ENCODE results near the gene GID8. TPM values are rescaled to one million over a fixed set of nuclear protein-coding genes. Genes with fewer than 3 reads are reported as not detected.

Gene GID8
- total and polyA plus RNA-seq, 9 of the 15 experiments (the other 6 are each of a cell fraction or from before 2014, with no cell fraction given) = 7.5 to 31.6 (median 22.2) TPM

DNA sequence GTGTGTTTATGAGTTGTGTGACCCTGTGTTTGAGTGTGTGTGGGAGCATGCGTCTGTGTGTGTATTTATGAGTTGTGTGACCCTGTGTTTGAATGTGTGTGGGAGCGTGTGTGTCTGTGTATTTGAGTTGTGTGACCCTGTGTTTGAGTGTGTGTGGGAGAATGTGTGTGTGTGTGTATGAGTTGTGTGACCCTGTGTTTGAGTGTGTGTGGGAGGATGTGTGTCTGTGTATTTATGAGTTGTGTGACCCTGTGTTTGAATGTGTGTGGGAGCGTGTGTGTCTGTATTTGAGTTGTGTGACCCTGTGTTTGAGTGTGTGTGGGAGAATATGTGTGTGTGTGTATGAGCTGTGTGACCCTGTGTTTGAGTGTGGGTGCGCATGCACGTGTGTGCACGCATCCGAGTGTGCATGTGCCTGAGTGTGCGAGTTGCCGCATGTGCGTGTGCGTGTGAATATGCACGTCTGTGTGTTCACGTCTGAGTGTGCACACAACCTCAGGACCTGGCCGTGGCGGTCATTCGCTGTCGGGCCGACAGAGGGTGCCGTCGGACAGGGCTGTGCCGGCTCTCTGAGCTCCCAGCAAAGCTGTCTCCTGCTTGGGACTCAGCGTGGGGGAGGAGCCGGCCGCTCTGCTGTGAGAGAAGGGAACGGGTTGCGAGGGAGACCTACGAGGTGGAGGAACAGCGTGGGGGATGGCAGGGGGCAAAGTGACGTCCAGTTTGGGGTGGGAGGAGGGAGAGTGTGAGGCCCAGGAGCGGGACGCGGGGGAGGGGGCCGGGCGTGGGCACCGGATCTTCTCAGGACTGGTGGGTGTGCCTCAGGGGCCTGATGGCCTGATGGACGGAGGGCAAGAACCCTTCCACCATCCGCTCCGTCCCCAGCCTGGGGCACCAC, 34.2 kb downstream of the GID8 start (continued):
- TF ChIP-seq, protein P1, sequence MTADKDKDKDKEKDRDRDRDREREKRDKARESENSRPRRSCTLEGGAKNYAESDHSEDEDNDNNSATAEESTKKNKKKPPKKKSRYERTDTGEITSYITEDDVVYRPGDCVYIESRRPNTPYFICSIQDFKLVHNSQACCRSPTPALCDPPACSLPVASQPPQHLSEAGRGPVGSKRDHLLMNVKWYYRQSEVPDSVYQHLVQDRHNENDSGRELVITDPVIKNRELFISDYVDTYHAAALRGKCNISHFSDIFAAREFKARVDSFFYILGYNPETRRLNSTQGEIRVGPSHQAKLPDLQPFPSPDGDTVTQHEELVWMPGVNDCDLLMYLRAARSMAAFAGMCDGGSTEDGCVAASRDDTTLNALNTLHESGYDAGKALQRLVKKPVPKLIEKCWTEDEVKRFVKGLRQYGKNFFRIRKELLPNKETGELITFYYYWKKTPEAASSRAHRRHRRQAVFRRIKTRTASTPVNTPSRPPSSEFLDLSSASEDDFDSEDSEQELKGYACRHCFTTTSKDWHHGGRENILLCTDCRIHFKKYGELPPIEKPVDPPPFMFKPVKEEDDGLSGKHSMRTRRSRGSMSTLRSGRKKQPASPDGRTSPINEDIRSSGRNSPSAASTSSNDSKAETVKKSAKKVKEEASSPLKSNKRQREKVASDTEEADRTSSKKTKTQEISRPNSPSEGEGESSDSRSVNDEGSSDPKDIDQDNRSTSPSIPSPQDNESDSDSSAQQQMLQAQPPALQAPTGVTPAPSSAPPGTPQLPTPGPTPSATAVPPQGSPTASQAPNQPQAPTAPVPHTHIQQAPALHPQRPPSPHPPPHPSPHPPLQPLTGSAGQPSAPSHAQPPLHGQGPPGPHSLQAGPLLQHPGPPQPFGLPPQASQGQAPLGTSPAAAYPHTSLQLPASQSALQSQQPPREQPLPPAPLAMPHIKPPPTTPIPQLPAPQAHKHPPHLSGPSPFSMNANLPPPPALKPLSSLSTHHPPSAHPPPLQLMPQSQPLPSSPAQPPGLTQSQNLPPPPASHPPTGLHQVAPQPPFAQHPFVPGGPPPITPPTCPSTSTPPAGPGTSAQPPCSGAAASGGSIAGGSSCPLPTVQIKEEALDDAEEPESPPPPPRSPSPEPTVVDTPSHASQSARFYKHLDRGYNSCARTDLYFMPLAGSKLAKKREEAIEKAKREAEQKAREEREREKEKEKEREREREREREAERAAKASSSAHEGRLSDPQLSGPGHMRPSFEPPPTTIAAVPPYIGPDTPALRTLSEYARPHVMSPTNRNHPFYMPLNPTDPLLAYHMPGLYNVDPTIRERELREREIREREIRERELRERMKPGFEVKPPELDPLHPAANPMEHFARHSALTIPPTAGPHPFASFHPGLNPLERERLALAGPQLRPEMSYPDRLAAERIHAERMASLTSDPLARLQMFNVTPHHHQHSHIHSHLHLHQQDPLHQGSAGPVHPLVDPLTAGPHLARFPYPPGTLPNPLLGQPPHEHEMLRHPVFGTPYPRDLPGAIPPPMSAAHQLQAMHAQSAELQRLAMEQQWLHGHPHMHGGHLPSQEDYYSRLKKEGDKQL (CRISPR knock-in tag; IDR thresholded peaks at IDR 0.05; ENCODE audit: borderline replicate concordance) = no peak
- TF ChIP-seq, protein P2, sequence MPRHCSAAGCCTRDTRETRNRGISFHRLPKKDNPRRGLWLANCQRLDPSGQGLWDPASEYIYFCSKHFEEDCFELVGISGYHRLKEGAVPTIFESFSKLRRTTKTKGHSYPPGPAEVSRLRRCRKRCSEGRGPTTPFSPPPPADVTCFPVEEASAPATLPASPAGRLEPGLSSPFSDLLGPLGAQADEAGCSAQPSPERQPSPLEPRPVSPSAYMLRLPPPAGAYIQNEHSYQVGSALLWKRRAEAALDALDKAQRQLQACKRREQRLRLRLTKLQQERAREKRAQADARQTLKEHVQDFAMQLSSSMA (CRISPR knock-in tag; IDR thresholded peaks at IDR 0.05) = no peak
- TF ChIP-seq SRF (CRISPR knock-in tag; IDR thresholded peaks at IDR 0.05) = no peak
- no peak for TF ChIP-seq HDAC1 (IDR thresholded peaks at IDR 0.05)
- TF ChIP-seq FOSL1 (tag; conservative IDR thresholded peaks at IDR 0.05) = no peak
- no peak for TF ChIP-seq HDGF (IDR thresholded peaks at IDR 0.05)
- no peak for TF ChIP-seq HNRNPK (IDR thresholded peaks at IDR 0.05; ENCODE audit: low read depth, low read length, poor library complexity, severe bottlenecking)
- TF ChIP-seq MTF1 (CRISPR knock-in tag; IDR thresholded peaks at IDR 0.05; ENCODE audit: borderline replicate concordance) = no peak
- TF ChIP-seq ZSCAN29 (IDR thresholded peaks at IDR 0.05) = no peak
- no peak for TF ChIP-seq JUN (IDR thresholded peaks at IDR 0.05; ENCODE audit: borderline replicate concordance, low read depth, low read length)
- no peak for TF ChIP-seq JUN (CRISPR knock-in tag; IDR thresholded peaks at IDR 0.05; ENCODE audit: borderline replicate concordance)
- no peak for TF ChIP-seq SETDB1 (IDR thresholded peaks at IDR 0.05; ENCODE audit: low read length)
- no peak for TF ChIP-seq ZNF766 (CRISPR knock-in tag; conservative IDR thresholded peaks at IDR 0.05)
- TF ChIP-seq NELFE (IDR thresholded peaks at IDR 0.05; ENCODE audit: insufficient read depth, insufficient read length) = no peak
- TF ChIP-seq, protein P3, sequence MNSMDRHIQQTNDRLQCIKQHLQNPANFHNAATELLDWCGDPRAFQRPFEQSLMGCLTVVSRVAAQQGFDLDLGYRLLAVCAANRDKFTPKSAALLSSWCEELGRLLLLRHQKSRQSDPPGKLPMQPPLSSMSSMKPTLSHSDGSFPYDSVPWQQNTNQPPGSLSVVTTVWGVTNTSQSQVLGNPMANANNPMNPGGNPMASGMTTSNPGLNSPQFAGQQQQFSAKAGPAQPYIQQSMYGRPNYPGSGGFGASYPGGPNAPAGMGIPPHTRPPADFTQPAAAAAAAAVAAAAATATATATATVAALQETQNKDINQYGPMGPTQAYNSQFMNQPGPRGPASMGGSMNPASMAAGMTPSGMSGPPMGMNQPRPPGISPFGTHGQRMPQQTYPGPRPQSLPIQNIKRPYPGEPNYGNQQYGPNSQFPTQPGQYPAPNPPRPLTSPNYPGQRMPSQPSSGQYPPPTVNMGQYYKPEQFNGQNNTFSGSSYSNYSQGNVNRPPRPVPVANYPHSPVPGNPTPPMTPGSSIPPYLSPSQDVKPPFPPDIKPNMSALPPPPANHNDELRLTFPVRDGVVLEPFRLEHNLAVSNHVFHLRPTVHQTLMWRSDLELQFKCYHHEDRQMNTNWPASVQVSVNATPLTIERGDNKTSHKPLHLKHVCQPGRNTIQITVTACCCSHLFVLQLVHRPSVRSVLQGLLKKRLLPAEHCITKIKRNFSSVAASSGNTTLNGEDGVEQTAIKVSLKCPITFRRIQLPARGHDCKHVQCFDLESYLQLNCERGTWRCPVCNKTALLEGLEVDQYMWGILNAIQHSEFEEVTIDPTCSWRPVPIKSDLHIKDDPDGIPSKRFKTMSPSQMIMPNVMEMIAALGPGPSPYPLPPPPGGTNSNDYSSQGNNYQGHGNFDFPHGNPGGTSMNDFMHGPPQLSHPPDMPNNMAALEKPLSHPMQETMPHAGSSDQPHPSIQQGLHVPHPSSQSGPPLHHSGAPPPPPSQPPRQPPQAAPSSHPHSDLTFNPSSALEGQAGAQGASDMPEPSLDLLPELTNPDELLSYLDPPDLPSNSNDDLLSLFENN (IDR thresholded peaks at IDR 0.05; ENCODE audit: low read depth in 2 of 2, low read length in 2 of 2) = no peak
- no peak for TF ChIP-seq SIX5 (IDR thresholded peaks at IDR 0.05; ENCODE audit: borderline replicate concordance in 1 of 2, insufficient read depth in 1 of 2, low read depth in 1 of 2, low read length in 2 of 2)
- no peak for TF ChIP-seq EP300 (IDR thresholded peaks at IDR 0.05; ENCODE audit: low read length)
- TF ChIP-seq ESRRA (IDR thresholded peaks at IDR 0.05; ENCODE audit: borderline replicate concordance, low read depth) = peak; percentile 45; the same call in 1 of the 2 replicates
